PC-3 (cell line): ENCODE data around the gene SMU1. TPM values are rescaled to one million over a fixed set of nuclear protein-coding genes. Genes with fewer than 3 reads are reported as not detected.

Source experiments
- ATAC-seq: fragments of 200-7000 bp; cut with Tn5 transposase; 2 replicates; pipeline ENCODE4 v1.9.1; 2020; ENCODE audit warnings: mild to moderate bottlenecking, moderate library complexity
- BruUV-seq: library from RNA; stranded (reverse); fragments of 400-500 nt; replicated peaks from 2 replicates; lab custom pipeline; 2021; lab: Mats Ljungman, UMichigan
- CTCF ChIA-PET: fragments of 300-600 bp; sonication (Branson Sonifier 250); formaldehyde crosslinking; loops from one replicate; lab custom pipeline; 2022; ENCODE audit warnings: antibody characterized with exemption; lab: Charles Lee
- POLR2A ChIA-PET: fragments of 300-600 bp; sonication (Branson Sonifier 250); formaldehyde crosslinking; loops from one replicate; lab custom pipeline; 2022; ENCODE audit warnings: antibody characterized with exemption; ENCODE audit not compliant: unreplicated experiment; lab: Charles Lee
- DNase-seq: peaks from one replicate; pipeline ENCODE4 v3.0.0-alpha.2; 2015
- H2AFZ ChIP-seq: fragments of 300-600 bp; sonication (generic); 2 replicates; pipeline ENCODE4 v1.6.0; 2016; ENCODE audit warnings: antibody characterized with exemption, low read length
- H3F3A ChIP-seq: fragments of 300-600 bp; sonication (generic); one replicate; pipeline ENCODE4 v1.6.0; 2017; ENCODE audit warnings: antibody characterized with exemption, low read length, control low read depth, mild to moderate bottlenecking; ENCODE audit not compliant: unreplicated experiment
- H3K27ac ChIP-seq: fragments of 300-600 bp; sonication (generic); 2 replicates; pipeline ENCODE4 v1.5.1; 2016; ENCODE audit warnings: mild to moderate bottlenecking, low read length
- H3K27me3 ChIP-seq: fragments of 300-600 bp; sonication (generic); 2 replicates; pipeline ENCODE4 v1.6.1; 2016; ENCODE audit warnings: low read length, mixed read lengths
- H3K36me3 ChIP-seq: fragments of 300-600 bp; sonication (generic); 2 replicates; pipeline ENCODE4 v1.6.1; 2016; ENCODE audit warnings: low read depth, mixed run types, low read length, mixed read lengths
- H3K4me1 ChIP-seq: fragments of 300-600 bp; sonication (generic); 2 replicates; pipeline ENCODE4 v1.5.1; 2016; ENCODE audit warnings: low read length; ENCODE audit not compliant: insufficient read depth
- H3K4me2 ChIP-seq: fragments of 300-600 bp; sonication (generic); 2 replicates; pipeline ENCODE4 v1.6.0; 2016; ENCODE audit warnings: low read length
- H3K4me3 ChIP-seq: fragments of 300-600 bp; sonication (generic); 2 replicates; pipeline ENCODE4 v1.5.1; 2016; ENCODE audit warnings: mild to moderate bottlenecking, low read length, mixed read lengths
- H3K79me2 ChIP-seq: fragments of 300-600 bp; sonication (generic); 2 replicates; pipeline ENCODE4 v1.6.1; 2017; ENCODE audit warnings: low read length, mixed read lengths
- H3K9ac ChIP-seq: fragments of 300-600 bp; sonication (generic); 2 replicates; pipeline ENCODE4 v1.6.0; 2016; ENCODE audit warnings: mild to moderate bottlenecking, low read length
- H3K9me2 ChIP-seq: fragments of 300-600 bp; sonication (generic); replicated peaks from 2 replicates; pipeline ENCODE4 v1.6.1; 2016; ENCODE audit warnings: mixed run types, low read length, mixed read lengths
- H3K9me3 ChIP-seq: fragments of 300-600 bp; sonication (generic); 2 replicates; pipeline ENCODE4 v1.6.1; 2016; ENCODE audit warnings: low read length, mixed read lengths
- H4K20me1 ChIP-seq: fragments of 300-600 bp; sonication (generic); 2 replicates; pipeline ENCODE4 v1.6.1; 2016; ENCODE audit warnings: low read length, mixed read lengths
- CTCF ChIP-seq: fragments of 300-600 bp; sonication (generic); conservative IDR thresholded peaks from 2 replicates; pipeline ENCODE4 v1.5.1; 2017; ENCODE audit warnings: antibody characterized with exemption, low read depth, mild to moderate bottlenecking, low read length
- EZH2 ChIP-seq: fragments of 300-600 bp; sonication (generic); IDR thresholded peaks from one replicate; pipeline ENCODE4 v1.6.1; 2017; ENCODE audit warnings: antibody characterized with exemption, mild to moderate bottlenecking, low read length; ENCODE audit not compliant: unreplicated experiment
- EZH2phosphoT487 ChIP-seq: fragments of 300-600 bp; sonication (generic); IDR thresholded peaks from 2 replicates; pipeline ENCODE4 v1.6.1; 2018; ENCODE audit warnings: mild to moderate bottlenecking, antibody characterized with exemption, low read length, borderline replicate concordance
- intact Hi-C: fragments of 100-400 bp; cut with micrococcal nuclease; formaldehyde crosslinking; loops from 2 replicates; pipeline ENCODE4 v1.9.0; 2023
- total RNA-seq: library from RNA; depleted of rRNA; stranded (reverse); fragments of >200 nt; gene quantifications from 2 replicates; pipeline ENCODE4 v1.2.3, GENCODE V29; 2014

Gene SMU1
- total RNA-seq, 1 experiment from 2014 or later: 17.6 TPM

- no peaks in the 10 kb centered on the region for H3K79me2 ChIP-seq
- ATAC-seq (no peak), DNase-seq (no peak)
- ChIA-PET CTCF (no interaction called here), POLR2A (no interaction called here)
- H4K20me1 ChIP-seq: no peaks in the 10 kb centered on the region
- no peaks in the 10 kb centered on the region for H3K27me3 ChIP-seq
- H2AFZ ChIP-seq: no peak overlapping the region
- peak overlapping the region; percentile 46 for H3K27ac ChIP-seq
- TF ChIP-seq EZH2phosphoT487 (no peak), EZH2 (no peak), CTCF (no peak)
- H3F3A ChIP-seq: no peaks in the 10 kb centered on the region
- no peaks in the 10 kb centered on the region for H3K9me2 ChIP-seq
- H3K9me3 ChIP-seq: no peaks in the 10 kb centered on the region
- no peak overlapping the region for H3K4me3 ChIP-seq
- no TSS peak for BruUV-seq
- H3K9ac ChIP-seq: no peak overlapping the region
- no peaks in the 10 kb centered on the region for H3K36me3 ChIP-seq
- H3K4me1 ChIP-seq: peaks cover 25% of the 10 kb centered on the region
- no peak overlapping the region for H3K4me2 ChIP-seq
- intact Hi-C loops: no loop called here
Observed at GRCh38 chr9:33107762-33108161, 31.3 kb upstream of the SMU1 start.

- DNase-seq: peak; percentile 53
- Histone ChIP-seq H3K4me1 (peaks cover 31% of the 10 kb centered on the region), H3F3A (no peaks in the 10 kb centered on the region), H4K20me1 (no peaks in the 10 kb centered on the region), H2AFZ (no peak overlapping the region), H3K27me3 (no peaks in the 10 kb centered on the region), H3K9ac (no peak overlapping the region), H3K9me3 (no peaks in the 10 kb centered on the region), H3K4me3 (no peak overlapping the region), H3K9me2 (no peaks in the 10 kb centered on the region), H3K36me3 (no peaks in the 10 kb centered on the region), H3K27ac (peak overlapping the region; percentile 46), H3K79me2 (no peaks in the 10 kb centered on the region), H3K4me2 (peak overlapping the region; percentile 22; the same call in 1 of the 2 replicates)
- ATAC-seq: peak; percentile 54
- TF ChIP-seq CTCF (no peak), EZH2 (no peak), EZH2phosphoT487 (no peak)
- CTCF ChIA-PET: no interaction called here
- no TSS peak for BruUV-seq
- intact Hi-C loops: no loop called here
- POLR2A ChIA-PET: no interaction called here
Observed at GRCh38 chr9:33106827-33107621, 30.6 kb upstream of the SMU1 start.

- no peak for DNase-seq
- Histone ChIP-seq H3K4me1 (peaks cover 37% of the 10 kb centered on the region), H3K79me2 (no peaks in the 10 kb centered on the region), H3K27me3 (no peaks in the 10 kb centered on the region), H3K4me2 (peak overlapping the region; percentile 44; the same call in 1 of the 2 replicates), H3F3A (no peaks in the 10 kb centered on the region), H3K9me2 (no peaks in the 10 kb centered on the region), H3K4me3 (no peak overlapping the region), H2AFZ (no peak overlapping the region), H3K36me3 (no peaks in the 10 kb centered on the region), H4K20me1 (no peaks in the 10 kb centered on the region), H3K27ac (peak overlapping the region; percentile 46), H3K9me3 (no peaks in the 10 kb centered on the region), H3K9ac (no peak overlapping the region)
- no TSS peak for BruUV-seq
- POLR2A ChIA-PET: no interaction called here
- intact Hi-C loops: no loop called here
- ATAC-seq: peak; percentile 12
- CTCF ChIA-PET: no interaction called here
- TF ChIP-seq EZH2phosphoT487: no peak
- no peak for TF ChIP-seq CTCF
- TF ChIP-seq EZH2: no peak
Observed at GRCh38 chr9:33106372-33106771, 29.9 kb upstream of the SMU1 start.
